Spleen (tissue), 11 donors: ENCODE data around the gene SDK2. TPM values are rescaled to one million over a fixed set of nuclear protein-coding genes. Genes with fewer than 3 reads are reported as not detected.

Source experiments
- DNase-seq: peaks from one replicate; pipeline ENCODE4 v3.0.0-alpha.2; 2020
- H3K27ac ChIP-seq, 8 donors: fragments of 200-600 bp; sonication (generic) in 7 of 8; 1 replicate in 4 of 8; 2 replicates in 4 of 8; pipeline versions ENCODE4 v1.5.0 to v1.8.0; 2016 to 2021; ENCODE audit warnings: inconsistent platforms in 4 of 8, mild to moderate bottlenecking in 4 of 8, moderate library complexity in 1 of 8
- H3K27me3 ChIP-seq, 7 donors: fragments of 200-600 bp; sonication (generic) in 6 of 7; replicated peaks in 1 of 7; 1 replicate in 4 of 7; 2 replicates in 3 of 7; pipeline versions ENCODE4 v1.5.0 to v1.8.0; 2016 to 2021; ENCODE audit warnings: inconsistent platforms in 3 of 7, mild to moderate bottlenecking in 1 of 7
- H3K36me3 ChIP-seq, 6 donors: fragments of 200-600 bp; sonication (generic) in 5 of 6; 1 replicate in 4 of 6; 2 replicates in 2 of 6; pipeline versions ENCODE4 v1.5.0 to v1.8.0; 2016 to 2021; ENCODE audit warnings: inconsistent platforms in 2 of 6
- H3K4me1 ChIP-seq, 6 donors: fragments of 200-600 bp; sonication (generic) in 5 of 6; 1 replicate in 3 of 6; 2 replicates in 3 of 6; pipeline versions ENCODE4 v1.5.0 to v1.8.0; 2016 to 2021; ENCODE audit warnings: inconsistent platforms in 3 of 6
- H3K4me3 ChIP-seq, 8 donors: fragments of 200-600 bp; sonication (generic) in 7 of 8; 1 replicate in 4 of 8; 2 replicates in 4 of 8; pipeline versions ENCODE4 v1.5.0 to v1.8.0; 2016 to 2021; ENCODE audit warnings: inconsistent platforms in 4 of 8, mild to moderate bottlenecking in 4 of 8, moderate library complexity in 2 of 8
- H3K9me3 ChIP-seq, 8 donors: fragments of 200-600 bp; sonication (generic) in 7 of 8; 1 replicate in 4 of 8; 2 replicates in 4 of 8; pipeline versions ENCODE4 v1.5.0 to v1.8.0; 2016 to 2021; ENCODE audit warnings: inconsistent platforms in 4 of 8
- CTCF ChIP-seq, 11 experiments: fragments of 200-600 bp in 7 of 11; fragments of 450-650 bp in 4 of 11; sonication (generic) in 4 of 11; IDR thresholded peaks in 8 of 11; conservative IDR thresholded peaks in 3 of 11; 1 replicate in 7 of 11; 2 replicates in 4 of 11; pipeline versions ENCODE4 v1.4.0 to v1.8.0; 2016 to 2021; ENCODE audit warnings: antibody characterized with exemption in 11 of 11, inconsistent platforms in 4 of 11, mild to moderate bottlenecking in 1 of 11
- POLR2A ChIP-seq, 3 donors: fragments of 450-650 bp; IDR thresholded peaks; one replicate each; pipeline ENCODE4 v1.5.1; 2017; ENCODE audit warnings: antibody characterized with exemption in 3 of 3, mild to moderate bottlenecking in 1 of 3
- POLR2AphosphoS5 ChIP-seq, 3 donors: sonication (generic); formaldehyde crosslinking; IDR thresholded peaks; one replicate each; pipeline ENCODE4 v1.5.1; 2017; ENCODE audit warnings: antibody characterized with exemption in 3 of 3
- WGBS, 5 donors: extraction: QIAGEN DNeasy Blood & Tissue Kit in 3 of 5; methylation state at CpG; one replicate each; pipeline versions ENCODE4 v1.1.5 to v1.1.7; 2013 to 2018; 5-methylcytosine and 5-hydroxymethylcytosine counted together
- intact Hi-C: fragments of 100-400 bp; cut with DNase I; formaldehyde crosslinking; loops from one replicate; pipeline ENCODE4 v1.15.0; 2023; ENCODE audit warnings: low total_unique reads
- polyA plus RNA-seq, 3 donors: library from polyadenylated mRNA; stranded (reverse); fragments of 200-250 nt; gene quantifications; one replicate each; pipeline ENCODE4 v1.2.1, GENCODE V29; 2013
- total RNA-seq, 7 donors: library from RNA; depleted of rRNA in 3 of 7; stranded (reverse); fragments of >200 nt in 3 of 7; fragmentation: NEBNext Ultra II Directional in 4 of 7; extraction: Animal tissue kit (Norgen Biotek cat#: 25700) in 4 of 7; gene quantifications; one replicate each; pipeline versions ENCODE4 v1.1.0 to v1.2.1, GENCODE V29; 2016 to 2021
- donor health status: healthy with polysubstance abuse.
- donor health status: DM: no; HTN: no; CAD: no; lungs with moderate emphysema.
- donor health status: DM: no; HTN: no; CAD: no.
- donor health status: Bipolar disorder and iron deficiency.
- donor health status: healthy.
- donor health status: DM: no; HTN: no; CAD: no.
- donor health status: DM: yes; HTN: yes; CAD: no.

The SDK2 gene
- total and polyA plus RNA-seq, 10 donors, result 0.86 to 16.5 (median 9.7) TPM

- peaks cover 0 to 10% (median 0%) of the 10 kb centered on the region in 6 donors for H3K4me1 ChIP-seq
- no peak overlapping the region for H3K4me3 ChIP-seq
- TF ChIP-seq POLR2A (IDR thresholded peaks at IDR 0.05) (no peak), POLR2AphosphoS5 (IDR thresholded peaks at IDR 0.05) (no peak), CTCF (IDR thresholded peaks at IDR 0.05 in 8 of 11, conservative IDR thresholded peaks at IDR 0.05 in 3 of 11) (no peak)
- no peaks in the 10 kb centered on the region for H3K9me3 ChIP-seq
- WGBS, 5 donors, result 86 to 97% (median 90%) methylated on average over 4 to 6 of the region's 6 CpGs
- no peaks in the 10 kb centered on the region for H3K27me3 ChIP-seq
- H3K36me3 ChIP-seq, result no peaks in the 10 kb centered on the region
- no peak overlapping the region for H3K27ac ChIP-seq
- intact Hi-C loops, result no loop called here
- no peak for DNase-seq
Observed at GRCh38 chr17:73559532-73559931, 84.7 kb downstream of the SDK2 start.

GRCh38 chr17:73555199-73555960 is 88.9 kb downstream of the SDK2 start:
- WGBS, 5 donors, result 75 to 87% (median 78%) methylated on average over 13 of the region's 13 CpGs
- Histone ChIP-seq H3K36me3 (no peaks in the 10 kb centered on the region), H3K4me3 (no peak overlapping the region), H3K9me3 (no peaks in the 10 kb centered on the region), H3K27ac (no peak overlapping the region), H3K27me3 (no peaks in the 10 kb centered on the region), H3K4me1 (peaks cover 0 to 24% (median 7%) of the 10 kb centered on the region in 6 donors)
- DNase-seq, result no peak
- intact Hi-C loops, result no loop called here
- TF ChIP-seq POLR2AphosphoS5 (IDR thresholded peaks at IDR 0.05), result no peak
- TF ChIP-seq POLR2A (IDR thresholded peaks at IDR 0.05), result no peak
- no peak for TF ChIP-seq CTCF (IDR thresholded peaks at IDR 0.05 in 8 of 11, conservative IDR thresholded peaks at IDR 0.05 in 3 of 11)

- peaks cover 6 to 33% (median 15%) of the 10 kb centered on the region in 6 donors for H3K4me1 ChIP-seq
- H3K9me3 ChIP-seq, result no peaks in the 10 kb centered on the region
- H3K27me3 ChIP-seq, result no peaks in the 10 kb centered on the region
- TF ChIP-seq CTCF (IDR thresholded peaks at IDR 0.05 in 8 of 11, conservative IDR thresholded peaks at IDR 0.05 in 3 of 11) (no peak), POLR2A (IDR thresholded peaks at IDR 0.05) (no peak), POLR2AphosphoS5 (IDR thresholded peaks at IDR 0.05) (no peak)
- intact Hi-C loops, result no loop called here
- no peak overlapping the region for H3K27ac ChIP-seq
- no peaks in the 10 kb centered on the region for H3K36me3 ChIP-seq
- DNase-seq, result no peak
- no peak overlapping the region for H3K4me3 ChIP-seq
Observed at GRCh38 chr17:73554498-73554897, 89.7 kb downstream of the SDK2 start.

GRCh38 chr17:73553311-73553710 is 90.9 kb downstream of the SDK2 start:
- peaks cover 12 to 35% (median 27%) of the 10 kb centered on the region in 6 donors for H3K4me1 ChIP-seq
- H3K36me3 ChIP-seq, result no peaks in the 10 kb centered on the region
- TF ChIP-seq POLR2AphosphoS5 (IDR thresholded peaks at IDR 0.05) (no peak), POLR2A (IDR thresholded peaks at IDR 0.05) (no peak), CTCF (IDR thresholded peaks at IDR 0.05 in 8 of 11, conservative IDR thresholded peaks at IDR 0.05 in 3 of 11) (no peak)
- DNase-seq, result no peak
- intact Hi-C loops, result no loop called here
- H3K4me3 ChIP-seq, result no peak overlapping the region
- no peaks in the 10 kb centered on the region for H3K9me3 ChIP-seq
- 60 to 95% (median 82%) methylated on average over 2 of the region's 2 CpGs for WGBS, 5 donors
- no peak overlapping the region for H3K27ac ChIP-seq
- H3K27me3 ChIP-seq, result no peaks in the 10 kb centered on the region
